Measurements from ENCODE around the gene CRABP2.

Gene CRABP2

DNA sequence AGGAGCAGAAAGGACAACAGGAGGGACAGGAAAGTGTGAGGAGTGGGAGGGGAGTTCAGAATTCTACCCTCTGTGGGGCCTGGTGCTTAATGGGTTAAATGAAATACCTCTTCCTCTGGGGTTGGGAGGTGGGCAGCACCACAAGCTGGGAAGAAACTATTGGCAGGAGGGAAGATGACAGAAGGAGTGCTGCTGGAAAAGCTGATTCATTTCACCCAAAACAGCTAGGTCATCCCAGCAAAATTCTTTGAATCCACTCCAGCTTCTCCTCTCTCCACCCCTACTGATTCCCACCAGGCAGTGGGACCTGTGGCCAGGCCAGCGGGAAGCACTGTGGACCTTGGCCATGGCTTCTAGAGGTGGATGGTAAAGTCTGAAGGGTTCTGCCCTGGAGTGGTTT, 50.7 kb downstream of the CRABP2 start:
- TF ChIP-seq, protein P1, sequence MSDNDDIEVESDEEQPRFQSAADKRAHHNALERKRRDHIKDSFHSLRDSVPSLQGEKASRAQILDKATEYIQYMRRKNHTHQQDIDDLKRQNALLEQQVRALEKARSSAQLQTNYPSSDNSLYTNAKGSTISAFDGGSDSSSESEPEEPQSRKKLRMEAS (IDR thresholded peaks at IDR 0.05; ENCODE audit: low read depth, low read length), result no peak
- TF ChIP-seq, protein P2, sequence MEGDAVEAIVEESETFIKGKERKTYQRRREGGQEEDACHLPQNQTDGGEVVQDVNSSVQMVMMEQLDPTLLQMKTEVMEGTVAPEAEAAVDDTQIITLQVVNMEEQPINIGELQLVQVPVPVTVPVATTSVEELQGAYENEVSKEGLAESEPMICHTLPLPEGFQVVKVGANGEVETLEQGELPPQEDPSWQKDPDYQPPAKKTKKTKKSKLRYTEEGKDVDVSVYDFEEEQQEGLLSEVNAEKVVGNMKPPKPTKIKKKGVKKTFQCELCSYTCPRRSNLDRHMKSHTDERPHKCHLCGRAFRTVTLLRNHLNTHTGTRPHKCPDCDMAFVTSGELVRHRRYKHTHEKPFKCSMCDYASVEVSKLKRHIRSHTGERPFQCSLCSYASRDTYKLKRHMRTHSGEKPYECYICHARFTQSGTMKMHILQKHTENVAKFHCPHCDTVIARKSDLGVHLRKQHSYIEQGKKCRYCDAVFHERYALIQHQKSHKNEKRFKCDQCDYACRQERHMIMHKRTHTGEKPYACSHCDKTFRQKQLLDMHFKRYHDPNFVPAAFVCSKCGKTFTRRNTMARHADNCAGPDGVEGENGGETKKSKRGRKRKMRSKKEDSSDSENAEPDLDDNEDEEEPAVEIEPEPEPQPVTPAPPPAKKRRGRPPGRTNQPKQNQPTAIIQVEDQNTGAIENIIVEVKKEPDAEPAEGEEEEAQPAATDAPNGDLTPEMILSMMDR (IDR thresholded peaks at IDR 0.05; ENCODE audit: low read depth, low read length), result no peak
- TF ChIP-seq MYC (IDR thresholded peaks at IDR 0.05; ENCODE audit: low read depth, low read length) (no peak), POLR2A (IDR thresholded peaks at IDR 0.05; ENCODE audit: extremely low read depth, insufficient read length) (no peak)
- DNase-seq (ENCODE audit: low read depth), result no peak
- H3K4me3 ChIP-seq (ENCODE audit: low read depth, low read length), result no peak overlapping the region

DNA sequence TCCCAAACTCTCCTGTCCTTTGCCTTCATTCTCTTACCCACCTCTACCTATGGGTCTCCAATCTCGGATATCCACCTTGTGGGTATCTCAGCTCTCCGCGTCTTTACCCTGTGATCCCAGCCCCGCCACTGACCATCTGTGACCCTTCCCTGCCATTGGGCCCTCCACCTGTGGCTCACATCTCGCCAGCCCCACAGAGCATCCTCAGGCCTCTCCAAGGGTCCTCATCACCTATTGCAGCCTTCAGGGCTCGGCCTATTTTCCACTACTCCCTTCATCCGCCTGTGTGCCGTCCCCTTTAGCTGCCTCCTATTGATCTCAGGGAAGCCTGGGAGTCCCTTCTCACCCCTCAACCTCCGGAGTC, 52.4 kb downstream of the CRABP2 start:
- DNase-seq (ENCODE audit: low read depth), result no peak
- TF ChIP-seq, protein P1 (IDR thresholded peaks at IDR 0.05; ENCODE audit: low read depth, low read length), result no peak
- TF ChIP-seq MYC (IDR thresholded peaks at IDR 0.05; ENCODE audit: low read depth, low read length), result no peak
- no peak for TF ChIP-seq POLR2A (IDR thresholded peaks at IDR 0.05; ENCODE audit: extremely low read depth, insufficient read length)
- TF ChIP-seq, protein P2 (IDR thresholded peaks at IDR 0.05; ENCODE audit: low read depth, low read length), result no peak
- no peak overlapping the region for H3K4me3 ChIP-seq (ENCODE audit: low read depth, low read length)

DNA sequence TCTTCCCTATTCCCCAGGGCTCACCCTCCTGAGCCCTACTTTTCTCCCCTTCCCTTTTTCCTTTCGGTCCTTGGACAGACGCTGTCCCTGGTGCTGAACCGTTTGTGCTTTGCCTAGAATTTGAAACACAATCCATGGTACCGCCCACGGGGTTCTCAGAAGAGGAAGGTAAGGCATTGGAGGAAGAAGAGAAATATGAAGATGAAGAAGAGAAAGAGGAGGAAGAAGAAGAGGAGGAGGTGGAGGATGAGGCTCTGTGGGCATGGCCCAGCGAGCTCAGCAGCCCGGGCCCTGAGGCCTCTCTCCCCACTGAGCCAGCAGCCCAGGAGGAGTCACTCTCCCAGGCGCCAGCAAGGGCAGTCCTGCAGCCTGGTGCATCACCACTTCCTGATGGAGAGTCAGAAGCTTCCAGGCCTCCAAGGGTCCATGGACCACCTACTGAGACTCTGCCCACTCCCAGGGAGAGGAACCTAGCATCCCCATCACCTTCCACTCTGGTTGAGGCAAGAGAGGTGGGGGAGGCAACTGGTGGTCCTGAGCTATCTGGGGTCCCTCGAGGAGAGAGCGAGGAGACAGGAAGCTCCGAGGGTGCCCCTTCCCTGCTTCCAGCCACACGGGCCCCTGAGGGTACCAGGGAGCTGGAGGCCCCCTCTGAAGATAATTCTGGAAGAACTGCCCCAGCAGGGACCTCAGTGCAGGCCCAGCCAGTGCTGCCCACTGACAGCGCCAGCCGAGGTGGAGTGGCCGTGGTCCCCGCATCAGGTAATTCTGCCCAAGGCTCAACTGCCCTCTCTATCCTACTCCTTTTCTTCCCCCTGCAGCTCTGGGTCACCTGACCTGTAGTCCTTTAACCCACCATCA, 53.0 kb downstream of the CRABP2 start:
- H3K4me3 ChIP-seq (ENCODE audit: low read depth, low read length), result no peak overlapping the region
- peak; percentile 56 for DNase-seq (ENCODE audit: low read depth)
- TF ChIP-seq, protein P2 (IDR thresholded peaks at IDR 0.05; ENCODE audit: low read depth, low read length), result no peak
- TF ChIP-seq, protein P1 (IDR thresholded peaks at IDR 0.05; ENCODE audit: low read depth, low read length), result no peak; the same call in 1 of the 2 replicates
- TF ChIP-seq POLR2A (IDR thresholded peaks at IDR 0.05; ENCODE audit: extremely low read depth, insufficient read length) (no peak), MYC (IDR thresholded peaks at IDR 0.05; ENCODE audit: low read depth, low read length) (no peak)
